NCI-H146 treated with DMSO at 0.1 percent for 48 hours (cell line): ENCODE measurements around the gene SLC22A4.

Source experiments
- DNase-seq: peaks from one replicate; lab custom pipeline; 2025; ENCODE audit not compliant: unreplicated experiment; lab: John Stamatoyannopoulos, UW

The SLC22A4 gene

DNA sequence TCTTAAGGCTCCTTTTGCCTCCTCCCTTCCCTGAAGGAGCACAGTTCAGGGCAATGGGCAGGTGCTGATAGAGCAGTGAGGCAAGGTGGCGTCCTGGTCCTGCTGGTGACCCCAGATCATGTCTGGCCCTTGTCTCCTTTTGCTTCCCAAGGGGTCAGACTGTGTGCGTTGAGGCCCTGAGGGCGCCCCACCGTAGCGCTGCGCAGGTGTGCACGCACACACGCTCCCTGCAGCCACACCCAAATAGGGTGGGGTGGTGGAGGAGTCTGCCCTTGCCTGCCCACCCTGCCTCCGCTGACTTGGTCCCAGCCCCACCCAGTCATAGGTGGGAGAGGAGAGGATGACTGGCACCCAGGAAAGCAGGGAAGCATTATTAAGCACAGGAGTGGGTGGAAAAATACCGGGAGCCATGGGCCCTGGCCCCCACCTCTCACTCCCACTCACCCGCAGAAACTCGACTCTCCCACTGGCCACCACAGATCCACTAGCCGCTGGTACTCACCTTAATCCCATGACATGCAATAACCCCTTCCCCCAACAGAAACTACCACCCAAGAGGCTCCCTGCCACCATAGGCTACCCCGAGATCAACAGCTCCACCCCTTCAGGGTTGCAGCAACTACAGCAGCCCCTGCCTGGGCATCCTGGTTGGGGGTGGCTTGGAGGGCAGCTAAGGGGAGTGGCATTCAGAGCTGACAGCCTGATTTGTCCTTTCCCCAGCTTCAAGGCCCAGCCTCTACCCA lies 20.0 kb upstream of the SLC22A4 start:
- DNase-seq, result no peak

DNA sequence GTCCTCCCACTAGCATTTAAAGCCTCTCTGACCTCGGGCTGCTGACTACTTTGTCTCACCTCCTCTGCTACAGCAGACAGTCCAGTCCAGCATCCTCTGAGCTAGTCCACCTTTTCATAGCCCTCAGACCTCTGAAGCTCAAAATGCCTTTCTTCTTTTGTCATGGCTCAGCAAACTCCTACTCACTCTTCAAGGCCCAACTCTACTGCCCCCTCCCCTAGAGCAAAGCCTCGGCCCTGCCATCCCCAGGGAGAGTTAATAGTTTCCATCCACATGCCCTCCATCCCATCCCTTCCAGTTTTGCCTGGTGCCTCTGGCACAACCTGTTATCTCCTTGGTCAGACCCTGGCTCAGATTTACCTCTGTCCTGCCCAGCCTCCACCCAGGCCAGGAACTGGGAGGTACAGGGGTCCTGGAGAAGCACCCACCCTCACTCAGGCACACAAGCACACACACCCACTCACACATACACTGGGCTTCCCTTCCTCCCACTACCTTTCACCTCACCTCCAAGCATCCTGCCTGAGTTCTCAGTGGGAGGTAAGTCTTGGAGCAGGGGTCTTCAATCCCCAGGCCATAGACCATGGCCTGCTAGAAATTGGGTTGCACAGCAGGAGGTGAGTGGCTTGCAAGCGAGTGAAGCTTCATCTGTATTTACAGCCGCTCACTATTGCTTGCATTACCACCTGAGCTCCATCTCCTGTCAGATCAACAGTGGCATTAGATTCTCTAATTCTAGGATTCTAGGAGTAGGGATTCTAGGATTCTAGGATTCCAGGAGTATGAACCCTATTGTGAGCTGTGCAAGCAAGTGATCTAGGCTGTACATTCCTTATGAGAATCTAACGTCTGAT lies 18.6 kb upstream of the SLC22A4 start:
- no peak for DNase-seq

GRCh38 chr5:132277256-132277655 lies 16.9 kb upstream of the SLC22A4 start:
- DNase-seq, result no peak

DNA sequence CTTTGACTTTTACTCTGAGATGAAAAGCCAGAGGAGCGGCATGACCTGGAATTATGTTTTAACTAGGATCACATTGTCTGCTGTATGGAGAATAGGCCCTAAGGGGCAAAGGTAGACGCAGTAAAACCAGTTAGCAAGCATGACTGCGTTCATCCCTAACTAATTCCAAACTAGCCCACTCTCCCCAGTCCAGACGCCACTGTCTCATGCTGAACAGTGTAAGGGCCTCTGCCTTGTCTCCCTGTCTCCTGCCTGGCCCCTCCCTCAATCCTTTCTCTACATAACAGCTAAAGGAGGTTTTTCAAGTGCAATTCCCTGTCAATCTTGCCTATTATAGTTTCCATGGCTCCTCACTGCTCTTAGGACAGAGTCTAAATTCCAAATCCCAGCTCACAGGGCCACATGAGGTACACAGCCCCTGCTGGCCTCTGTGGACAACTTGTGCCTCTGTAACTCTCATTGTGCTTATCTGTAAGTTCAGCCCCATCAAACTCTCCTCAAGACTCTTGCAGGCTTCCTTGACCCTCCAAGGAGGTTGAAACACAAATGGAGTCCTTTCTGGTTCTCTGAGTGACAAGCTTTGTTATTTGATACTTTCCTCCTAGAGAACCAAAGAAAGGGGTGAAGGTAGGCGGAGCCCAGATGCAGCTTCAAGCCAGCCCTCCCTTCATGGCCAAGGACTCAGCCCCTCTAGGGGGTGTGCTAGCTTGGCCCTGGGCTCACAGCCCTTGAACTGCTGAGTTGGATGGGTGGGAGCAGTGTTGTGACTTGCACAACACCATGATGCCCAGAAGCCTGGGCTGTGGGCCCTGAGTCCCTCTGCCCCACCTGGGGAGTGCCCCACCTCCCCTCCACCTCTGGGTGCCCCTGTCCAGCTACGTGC lies 16.0 kb upstream of the SLC22A4 start:
- DNase-seq, result no peak

GRCh38 chr5:132279801-132280200 lies 14.4 kb upstream of the SLC22A4 start:
- DNase-seq, result no peak

- no peak for DNase-seq
Measured at GRCh38 chr5:132280371-132281240, 13.6 kb upstream of the SLC22A4 start.

- DNase-seq, result no peak
Measured at GRCh38 chr5:132281856-132282614, 12.2 kb upstream of the SLC22A4 start.

GRCh38 chr5:132283423-132284043 lies 10.7 kb upstream of the SLC22A4 start:
- DNase-seq, result no peak

DNA sequence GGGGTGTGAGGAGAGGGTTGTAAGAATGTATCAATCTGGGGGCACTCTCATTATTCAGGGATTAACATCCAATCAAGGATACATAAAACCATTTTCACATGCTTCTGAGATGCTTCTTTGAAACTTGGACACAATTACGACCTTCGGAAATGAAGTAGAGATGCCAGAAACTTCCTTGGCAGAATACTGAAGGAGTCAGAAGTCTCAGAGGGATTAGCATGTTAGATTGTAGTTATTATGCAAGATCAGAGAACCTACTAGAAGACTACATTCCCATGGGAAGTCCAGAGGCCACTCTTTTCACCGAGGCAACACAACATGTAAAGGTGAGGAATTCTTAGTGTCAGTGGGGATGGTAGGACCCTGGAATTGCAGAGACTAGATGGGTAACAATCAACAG lies 5.1 kb upstream of the SLC22A4 start:
- DNase-seq, result no peak

GRCh38 chr5:132291026-132291425 lies 3.2 kb upstream of the SLC22A4 start:
- DNase-seq, result no peak

GRCh38 chr5:132293066-132293991 lies 865 bp upstream of the SLC22A4 start:
- DNase-seq, result peak; percentile 57

- DNase-seq, result no peak
Measured at GRCh38 chr5:132294728-132295504, 722 bp downstream of the SLC22A4 start.

DNA sequence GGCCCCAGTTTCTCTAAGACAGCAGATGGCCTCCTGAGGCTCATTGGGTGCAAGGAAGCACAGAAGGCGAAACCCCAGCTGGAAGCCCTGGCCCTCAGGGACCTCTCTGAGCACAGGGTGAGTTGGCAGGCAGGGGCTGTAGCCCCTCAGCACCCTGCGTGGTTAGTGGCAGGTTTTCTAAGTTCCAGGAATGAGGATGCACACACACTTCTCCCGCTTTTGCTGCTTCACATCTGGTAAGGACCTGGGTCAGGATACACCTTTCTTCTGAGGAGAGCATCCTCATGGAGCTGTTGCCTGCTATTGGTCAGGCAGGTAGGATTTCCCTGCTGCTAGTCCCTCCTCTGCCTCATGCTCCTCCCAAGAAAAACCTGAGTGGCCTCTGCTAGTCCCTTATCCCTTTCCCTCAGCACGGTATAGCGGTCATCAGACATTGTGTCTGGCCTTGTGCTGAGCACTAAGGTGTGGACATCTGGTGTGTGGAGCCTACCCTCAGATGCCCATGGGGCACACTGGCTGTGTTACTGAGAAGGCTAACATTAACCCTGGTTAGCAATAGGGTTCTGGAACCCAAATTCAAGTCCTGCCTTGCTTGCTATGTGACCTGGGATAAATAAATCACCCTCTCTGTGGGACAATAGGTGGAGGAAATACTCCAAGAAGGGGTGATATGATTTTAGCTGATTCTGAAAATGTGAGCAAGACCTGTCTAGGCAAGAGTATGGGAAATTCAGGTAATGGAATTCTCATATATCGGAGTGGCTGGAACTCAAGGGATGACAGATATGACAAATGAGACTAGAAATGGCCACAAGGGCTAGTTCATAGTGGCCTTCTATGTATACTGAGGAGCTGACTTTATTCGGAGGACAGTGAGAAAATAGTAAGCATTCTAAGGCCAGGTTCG lies 1.6 kb downstream of the SLC22A4 start:
- no peak for DNase-seq

- DNase-seq, result no peak
Measured at GRCh38 chr5:132296412-132297016, 2.3 kb downstream of the SLC22A4 start.

DNA sequence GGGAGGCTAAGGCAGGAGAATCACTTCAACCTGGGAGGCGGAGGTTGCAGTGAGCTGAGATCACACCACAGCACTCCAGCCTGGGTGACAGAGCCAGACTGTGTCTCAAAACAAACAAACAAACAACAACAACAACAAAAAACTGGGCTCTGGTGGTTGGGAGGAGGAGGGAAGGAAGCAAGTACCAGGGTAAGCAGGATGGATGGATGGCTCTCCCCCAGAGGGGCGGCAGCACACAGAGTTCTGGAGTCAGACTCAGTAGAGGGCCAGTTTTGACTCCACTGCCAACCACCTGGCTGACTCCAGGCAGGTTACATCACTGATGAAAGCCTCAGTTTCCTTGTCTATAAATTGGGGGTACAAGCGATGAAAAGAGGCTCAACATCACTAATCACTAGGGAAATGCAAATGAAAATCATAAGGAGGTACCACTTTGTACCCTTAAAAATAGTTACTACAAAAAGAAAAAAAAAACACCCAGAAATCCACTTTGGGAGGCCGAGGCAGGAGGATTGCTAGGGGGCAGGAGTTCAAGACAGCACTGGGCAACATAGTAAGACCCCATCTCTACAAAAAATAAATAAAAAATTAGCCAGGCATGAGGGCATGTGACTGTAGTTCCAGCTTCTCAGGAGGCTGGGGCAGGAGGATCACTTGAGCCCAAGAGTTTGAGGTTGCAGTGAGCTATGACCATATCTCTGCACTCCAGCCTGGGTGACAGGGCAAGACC lies 3.2 kb downstream of the SLC22A4 start:
- no peak for DNase-seq
